Neuronal stem cell (in vitro differentiated cells): ENCODE measurements around the gene WDR72.

Experiments
- DNase-seq: peaks from one replicate; pipeline ENCODE4 v3.0.0-alpha.2; 2013; ENCODE audit warnings: low spot score
- H2AFZ ChIP-seq: one replicate; pipeline ENCODE4 v1.6.1; 2013; ENCODE audit warnings: mild to moderate bottlenecking, low read length, inconsistent platforms
- H2AK5ac ChIP-seq: 2 replicates; pipeline ENCODE4 v1.6.1; 2013; ENCODE audit warnings: low read depth, mild to moderate bottlenecking, inconsistent platforms, low read length, moderate library complexity, mixed read lengths
- H2BK120ac ChIP-seq: 2 replicates; pipeline ENCODE4 v1.6.1; 2013; ENCODE audit warnings: low read depth, mild to moderate bottlenecking, inconsistent platforms, low read length, moderate library complexity, mixed read lengths
- H2BK12ac ChIP-seq: one replicate; pipeline ENCODE4 v1.6.1; 2013; ENCODE audit warnings: low read length, inconsistent platforms
- H2BK15ac ChIP-seq: 2 replicates; pipeline ENCODE4 v1.6.1; 2013; ENCODE audit warnings: mild to moderate bottlenecking, low read length, inconsistent platforms, mixed read lengths
- H2BK5ac ChIP-seq: one replicate; pipeline ENCODE4 v1.6.1; 2013; ENCODE audit warnings: inconsistent platforms, mild to moderate bottlenecking, low read length, moderate library complexity
- H3K14ac ChIP-seq: one replicate; pipeline ENCODE4 v1.6.1; 2013; ENCODE audit warnings: low read length, inconsistent platforms
- H3K18ac ChIP-seq: 2 replicates; pipeline ENCODE4 v1.6.1; 2013; ENCODE audit warnings: low read length, inconsistent platforms
- H3K23ac ChIP-seq: 2 replicates; pipeline ENCODE4 v1.6.1; 2013; ENCODE audit warnings: low read depth, mild to moderate bottlenecking, mixed read lengths, low read length, inconsistent platforms; ENCODE audit not compliant: poor library complexity
- H3K27ac ChIP-seq: replicated peaks from 3 replicates; pipeline ENCODE4 v1.5.1; 2013; ENCODE audit warnings: low read length, inconsistent platforms
- H3K27me3 ChIP-seq, 3 experiments: 2 replicates each; pipeline ENCODE4 v1.6.1; 2013; ENCODE audit warnings: low read length in 3 of 3, mild to moderate bottlenecking in 2 of 3, inconsistent platforms in 1 of 3, low read depth in 1 of 3, mixed read lengths in 1 of 3, moderate library complexity in 1 of 3; ENCODE audit not compliant: control insufficient read depth in 3 of 3, insufficient read depth in 3 of 3
- H3K36me3 ChIP-seq, 2 donors: replicated peaks in 1 of 2; 2 replicates each; pipeline ENCODE4 v1.6.1; 2013; ENCODE audit warnings: low read length in 2 of 2; ENCODE audit not compliant: control insufficient read depth in 2 of 2, insufficient read depth in 2 of 2
- H3K4ac ChIP-seq: 2 replicates; pipeline ENCODE4 v1.6.1; 2013; ENCODE audit warnings: inconsistent platforms, mild to moderate bottlenecking, low read length, moderate library complexity
- H3K4me1 ChIP-seq, 2 donors: 1 replicate in 1 of 2; 2 replicates in 1 of 2; pipeline ENCODE4 v1.6.1; 2013; ENCODE audit warnings: low read length in 2 of 2, low read depth in 1 of 2; ENCODE audit not compliant: control insufficient read depth in 2 of 2, insufficient read depth in 1 of 2
- H3K4me2 ChIP-seq: one replicate; pipeline ENCODE4 v1.6.1; 2013; ENCODE audit warnings: mild to moderate bottlenecking, low read length, inconsistent platforms; ENCODE audit not compliant: insufficient read depth, poor library complexity, severe bottlenecking
- H3K4me3 ChIP-seq, 2 donors: 2 replicates each; pipeline ENCODE4 v1.5.1; 2013; ENCODE audit warnings: low read length in 2 of 2, mild to moderate bottlenecking in 2 of 2, inconsistent platforms in 1 of 2, moderate library complexity in 1 of 2
- H3K79me1 ChIP-seq: one replicate; pipeline ENCODE4 v1.6.1; 2013; ENCODE audit warnings: low read depth, mild to moderate bottlenecking, inconsistent platforms, low read length, moderate library complexity
- H3K9ac ChIP-seq: one replicate; pipeline ENCODE4 v1.6.1; 2013; ENCODE audit warnings: mild to moderate bottlenecking, low read depth, low read length, inconsistent platforms; ENCODE audit not compliant: poor library complexity
- H3K9me3 ChIP-seq, 2 donors: replicated peaks in 1 of 2; 2 replicates each; pipeline versions ENCODE3 to v1.6.1; 2013; ENCODE audit warnings: low read length in 2 of 2, mild to moderate bottlenecking in 2 of 2, inconsistent platforms in 1 of 2, low read depth in 1 of 2, mixed read lengths in 1 of 2, moderate library complexity in 1 of 2; ENCODE audit not compliant: control insufficient read depth in 2 of 2, insufficient read depth in 1 of 2
- H4K8ac ChIP-seq: one replicate; pipeline ENCODE4 v1.6.1; 2013; ENCODE audit warnings: low read depth, mild to moderate bottlenecking, inconsistent platforms, low read length, moderate library complexity
- H4K91ac ChIP-seq: one replicate; pipeline ENCODE4 v1.6.1; 2013; ENCODE audit warnings: low read length, low read depth, mild to moderate bottlenecking, inconsistent platforms; ENCODE audit not compliant: poor library complexity
- WGBS, 2 donors: extraction: QIAGEN DNeasy Blood & Tissue Kit; methylation state at CpG; one replicate each; pipeline ENCODE4 v1.1.7; 2013; ENCODE audit warnings: missing lambda C conversion rate in 2 of 2, mixed read lengths in 1 of 2; ENCODE audit not compliant: insufficient read length in 2 of 2, insufficient replicate concordance in 1 of 2; ENCODE audit errors: extremely low coverage in 2 of 2; 5-methylcytosine and 5-hydroxymethylcytosine counted together

The WDR72 gene

GRCh38 chr15:53658255-53658654 is 101.2 kb downstream of the WDR72 start:
- no CpG with 5 or more reads among the region's 2 CpGs for WGBS, 2 donors
- Histone ChIP-seq H3K4me3 (no peak overlapping the region), H2BK12ac (no peak overlapping the region), H2AK5ac (no peak overlapping the region), H3K36me3 (no peaks in the 10 kb centered on the region), H3K27me3 (peaks cover 0 to 31% (median 0%) of the 10 kb centered on the region in 3 experiments), H3K9ac (no peak overlapping the region), H3K9me3 (no peaks in the 10 kb centered on the region), H3K4me1 (peaks cover 2 to 18% of the 10 kb centered on the region in 2 donors), H4K8ac (no peak overlapping the region), H2BK5ac (no peak overlapping the region), H3K27ac (no peak overlapping the region), H3K4ac (no peak overlapping the region), H3K18ac (no peak overlapping the region), H3K79me1 (no peaks in the 10 kb centered on the region), H4K91ac (no peak overlapping the region), H3K14ac (no peak overlapping the region), H3K23ac (no peak overlapping the region), H2AFZ (no peak overlapping the region), H2BK15ac (no peak overlapping the region), H3K4me2 (peak overlapping the region; percentile 2), H2BK120ac (no peak overlapping the region)
- no peak for DNase-seq

DNA sequence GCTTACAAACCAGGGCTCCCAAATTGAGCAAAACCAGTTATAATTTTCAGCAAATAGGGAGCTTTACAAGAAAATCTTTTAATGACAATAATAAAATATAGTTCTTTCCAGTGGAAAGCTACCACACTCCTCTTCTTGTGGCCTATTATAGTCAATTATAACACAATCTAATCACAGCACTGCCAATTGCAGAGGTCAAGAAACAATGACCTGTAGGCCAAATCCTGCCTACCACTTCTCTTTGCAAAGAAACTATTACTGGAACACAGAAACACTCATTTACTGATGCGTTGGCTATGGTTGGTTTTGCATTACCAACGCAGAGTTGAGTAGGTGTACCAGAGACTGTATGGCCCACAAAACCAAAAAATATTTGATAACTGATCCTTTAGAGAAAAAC is 110.5 kb downstream of the WDR72 start:
- Histone ChIP-seq H2AK5ac (no peak overlapping the region), H3K27ac (no peak overlapping the region), H3K23ac (no peak overlapping the region), H3K14ac (no peak overlapping the region), H2BK120ac (no peak overlapping the region), H3K9ac (no peak overlapping the region), H2BK5ac (no peak overlapping the region), H4K91ac (no peak overlapping the region), H2BK15ac (no peak overlapping the region), H3K36me3 (no peaks in the 10 kb centered on the region), H3K4ac (no peak overlapping the region), H3K4me3 (no peak overlapping the region), H3K9me3 (no peaks in the 10 kb centered on the region), H4K8ac (no peak overlapping the region), H3K4me2 (no peak overlapping the region), H2BK12ac (no peak overlapping the region), H2AFZ (no peak overlapping the region), H3K4me1 (peaks cover 0 to 3% of the 10 kb centered on the region in 2 donors), H3K79me1 (no peaks in the 10 kb centered on the region), H3K18ac (no peak overlapping the region), H3K27me3 (peaks cover 0 to 15% (median 0%) of the 10 kb centered on the region in 3 experiments)
- no peak for DNase-seq
- no CpG with 5 or more reads among the region's 2 CpGs for WGBS, 2 donors

GRCh38 chr15:53644660-53645059 is 114.8 kb downstream of the WDR72 start:
- Histone ChIP-seq H3K18ac (no peak overlapping the region), H2BK120ac (no peak overlapping the region), H3K4ac (no peak overlapping the region), H3K27me3 (no peaks in the 10 kb centered on the region), H2AK5ac (no peak overlapping the region), H3K14ac (no peak overlapping the region), H3K23ac (no peak overlapping the region), H3K4me3 (no peak overlapping the region), H3K9me3 (no peaks in the 10 kb centered on the region), H3K9ac (no peak overlapping the region), H4K91ac (no peak overlapping the region), H3K27ac (no peak overlapping the region), H2AFZ (peak overlapping the region; percentile 27), H2BK5ac (no peak overlapping the region), H3K36me3 (no peaks in the 10 kb centered on the region), H2BK12ac (no peak overlapping the region), H3K4me1 (peaks cover 0 to 3% of the 10 kb centered on the region in 2 donors), H3K4me2 (no peak overlapping the region), H3K79me1 (no peaks in the 10 kb centered on the region), H4K8ac (no peak overlapping the region), H2BK15ac (no peak overlapping the region)
- WGBS, 2 donors, result no CpG with 5 or more reads among the region's 6 CpGs
- no peak for DNase-seq

DNA sequence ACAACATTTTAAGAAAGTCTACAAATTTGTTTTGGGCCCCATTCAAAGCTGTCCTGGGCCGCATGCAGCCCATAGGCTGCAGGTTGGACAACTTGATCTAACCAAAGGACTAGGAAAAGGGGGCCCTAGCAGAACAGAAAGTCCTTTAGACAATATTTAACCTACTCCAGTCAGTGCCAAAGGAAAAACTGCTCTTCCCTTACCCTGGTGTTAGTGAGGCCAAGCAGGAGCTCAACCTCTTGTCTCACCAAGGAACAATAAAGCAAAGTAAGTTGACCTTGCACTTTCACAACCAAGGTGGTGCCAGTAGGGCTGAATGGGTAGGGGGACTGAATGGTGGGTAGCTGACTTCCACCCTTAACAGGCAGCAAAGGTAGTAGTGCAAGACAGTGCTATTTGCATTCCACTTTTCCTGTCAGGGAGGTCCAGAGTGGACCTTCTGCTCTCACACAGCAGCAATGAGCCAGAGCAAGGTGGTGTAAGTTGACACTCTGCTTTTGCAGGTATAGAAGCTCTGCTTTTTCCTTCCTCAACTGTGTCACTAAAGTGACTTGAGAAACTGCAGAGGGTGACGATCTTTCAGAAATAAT is 124.9 kb downstream of the WDR72 start:
- Histone ChIP-seq H2BK12ac (no peak overlapping the region), H2BK15ac (no peak overlapping the region), H3K79me1 (no peaks in the 10 kb centered on the region), H2BK5ac (no peak overlapping the region), H3K18ac (no peak overlapping the region), H3K4me2 (no peak overlapping the region), H3K4me3 (no peak overlapping the region), H3K36me3 (peaks cover 0 to 1% of the 10 kb centered on the region in 2 donors), H3K14ac (no peak overlapping the region), H2AK5ac (no peak overlapping the region), H4K91ac (no peak overlapping the region), H4K8ac (no peak overlapping the region), H3K9me3 (peaks cover 10 to 27% of the 10 kb centered on the region in 2 donors), H3K9ac (no peak overlapping the region), H3K4ac (no peak overlapping the region), H2BK120ac (no peak overlapping the region), H3K27ac (no peak overlapping the region), H3K23ac (no peak overlapping the region), H2AFZ (no peak overlapping the region), H3K4me1 (peaks cover 0 to 5% of the 10 kb centered on the region in 2 donors), H3K27me3 (no peaks in the 10 kb centered on the region)
- DNase-seq, result no peak
- WGBS, 2 donors, result no CpG with 5 or more reads among the region's 2 CpGs
